Neural crest cell (in vitro differentiated cells): ENCODE data around the gene TCF4. TPM values are rescaled to one million over a fixed set of nuclear protein-coding genes. Genes with fewer than 3 reads are reported as not detected.
A peak's percentile ranks its signal among the peaks of the same experiment; 100 is the strongest.

Source experiments
- DNase-seq: peaks from one replicate; pipeline ENCODE4 v3.0.0; 2021; ENCODE audit warnings: low read depth, mixed read lengths, low spot score
- H3K27ac Mint-ChIP-seq: one replicate; pipeline ENCODE4 v1.8.0; 2021; ENCODE audit warnings: mild to moderate bottlenecking, mixed read lengths; ENCODE audit not compliant: unreplicated experiment
- H3K27me3 Mint-ChIP-seq: 2 replicates; pipeline ENCODE4 v1.8.0; 2021; ENCODE audit warnings: low read depth, mild to moderate bottlenecking, mixed read lengths
- H3K36me3 Mint-ChIP-seq: 2 replicates; pipeline ENCODE4 v1.8.0; 2021; ENCODE audit warnings: low read depth, mild to moderate bottlenecking, mixed read lengths
- H3K4me1 Mint-ChIP-seq: 2 replicates; pipeline ENCODE4 v1.8.0; 2021; ENCODE audit warnings: mixed read lengths
- H3K4me3 Mint-ChIP-seq: one replicate; pipeline ENCODE4 v1.8.0; 2021; ENCODE audit warnings: mild to moderate bottlenecking, mixed read lengths
- H3K9me3 Mint-ChIP-seq: 2 replicates; pipeline ENCODE4 v1.8.0; 2021; ENCODE audit warnings: mixed read lengths
- CTCF ChIP-seq: fragments of 200-600 bp; sonication (generic); conservative IDR thresholded peaks from 2 replicates; pipeline ENCODE4 v1.5.0; 2021; ENCODE audit warnings: antibody characterized with exemption, mild to moderate bottlenecking
- total RNA-seq: library from RNA; stranded (reverse); gene quantifications from 2 replicates; pipeline ENCODE4 v1.2.1, GENCODE V29; 2021

Gene TCF4
- total RNA-seq, 1 donor from 2014 or later = 89.9 TPM

GRCh38 chr18:55269622-55270021, 318.4 kb downstream of the TCF4 start:
- Mint-ChIP-seq H3K36me3 (peaks cover 39% of the 10 kb centered on the region), H3K4me3 (no peak overlapping the region), H3K9me3 (no peaks in the 10 kb centered on the region), H3K27me3 (no peaks in the 10 kb centered on the region), H3K27ac (no peak overlapping the region), H3K4me1 (peaks cover 15% of the 10 kb centered on the region)
- DNase-seq = no peak
- TF ChIP-seq CTCF = no peak

DNA sequence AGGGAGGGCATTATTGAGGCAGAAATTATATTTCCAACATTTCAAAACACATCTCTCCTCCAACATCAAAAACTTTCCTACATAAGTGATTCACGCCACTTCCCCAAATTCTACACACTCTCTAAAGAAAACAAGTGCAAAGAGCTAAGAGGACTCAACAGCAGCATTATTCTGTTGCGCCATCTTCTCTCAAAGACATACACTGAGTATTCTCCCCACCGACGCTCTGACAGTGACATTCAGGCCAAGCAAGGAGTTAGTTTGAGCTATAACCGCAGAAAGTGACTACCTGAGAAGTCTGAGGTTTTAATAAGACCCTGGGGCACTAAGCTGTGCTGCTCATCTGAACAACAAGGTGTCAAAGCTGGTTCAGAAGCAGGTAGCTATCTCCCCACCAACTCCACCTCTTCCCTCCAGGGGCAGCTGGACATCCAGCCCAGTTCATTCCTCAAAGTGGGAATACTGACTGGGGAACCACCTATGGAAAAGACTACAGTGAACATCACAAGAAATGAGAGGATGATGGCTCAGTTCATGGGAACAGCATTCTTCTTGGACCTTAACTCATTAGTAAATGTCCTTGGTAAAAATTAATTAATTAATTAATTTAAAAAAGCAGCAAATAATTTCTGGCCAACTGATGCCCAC, 319.2 kb downstream of the TCF4 start:
- no peak for DNase-seq
- peaks cover 22% of the 10 kb centered on the region for H3K4me1 Mint-ChIP-seq
- peak overlapping the region; percentile 59 for H3K27ac Mint-ChIP-seq
- no peaks in the 10 kb centered on the region for H3K9me3 Mint-ChIP-seq
- H3K4me3 Mint-ChIP-seq = no peak overlapping the region
- no peaks in the 10 kb centered on the region for H3K27me3 Mint-ChIP-seq
- peaks cover 35% of the 10 kb centered on the region for H3K36me3 Mint-ChIP-seq
- TF ChIP-seq CTCF = no peak

DNA sequence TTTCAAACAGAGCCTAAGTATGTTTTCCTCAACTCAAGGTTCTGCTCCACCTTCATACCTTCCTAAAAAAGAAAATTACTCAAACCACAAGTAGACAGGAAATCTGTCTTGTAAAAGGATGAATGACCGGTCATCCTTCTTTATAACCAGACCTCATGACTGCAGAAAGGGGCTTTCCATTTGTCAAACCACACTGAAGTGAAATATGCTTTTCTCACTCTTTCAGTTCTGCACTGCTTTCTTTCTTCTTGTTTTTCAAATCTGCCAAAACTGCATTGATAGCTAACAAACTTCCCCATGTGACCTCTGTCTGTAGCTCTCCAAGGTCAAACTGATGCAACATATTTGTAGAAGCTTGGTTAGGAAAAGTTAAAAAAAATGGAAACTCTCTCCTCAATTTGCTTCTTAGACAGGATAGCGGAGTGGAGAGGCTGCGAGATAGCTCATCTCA, 319.8 kb downstream of the TCF4 start:
- TF ChIP-seq CTCF = no peak
- no peak overlapping the region for H3K4me3 Mint-ChIP-seq
- H3K36me3 Mint-ChIP-seq = peaks cover 33% of the 10 kb centered on the region
- DNase-seq = no peak
- H3K9me3 Mint-ChIP-seq = no peaks in the 10 kb centered on the region
- no peaks in the 10 kb centered on the region for H3K27me3 Mint-ChIP-seq
- H3K4me1 Mint-ChIP-seq = peaks cover 22% of the 10 kb centered on the region
- H3K27ac Mint-ChIP-seq = no peak overlapping the region

GRCh38 chr18:55266981-55267380, 321.0 kb downstream of the TCF4 start:
- DNase-seq = no peak
- no peaks in the 10 kb centered on the region for H3K27me3 Mint-ChIP-seq
- no peak overlapping the region for H3K4me3 Mint-ChIP-seq
- TF ChIP-seq CTCF = no peak
- H3K27ac Mint-ChIP-seq = no peak overlapping the region
- peaks cover 33% of the 10 kb centered on the region for H3K36me3 Mint-ChIP-seq
- H3K4me1 Mint-ChIP-seq = peaks cover 22% of the 10 kb centered on the region
- H3K9me3 Mint-ChIP-seq = peaks cover 2% of the 10 kb centered on the region

GRCh38 chr18:55265984-55266383, 322.0 kb downstream of the TCF4 start:
- no peaks in the 10 kb centered on the region for H3K27me3 Mint-ChIP-seq
- peaks cover 2% of the 10 kb centered on the region for H3K9me3 Mint-ChIP-seq
- no peak overlapping the region for H3K4me3 Mint-ChIP-seq
- no peak for TF ChIP-seq CTCF
- H3K36me3 Mint-ChIP-seq = peaks cover 33% of the 10 kb centered on the region
- H3K4me1 Mint-ChIP-seq = peaks cover 22% of the 10 kb centered on the region
- H3K27ac Mint-ChIP-seq = no peak overlapping the region
- DNase-seq = no peak
